Upper lobe of left lung (tissue), 6 donors: ENCODE data around the gene PPP1R9A. TPM values are rescaled to one million over a fixed set of nuclear protein-coding genes. Genes with fewer than 3 reads are reported as not detected.

Experiments used
- ATAC-seq, 2 donors: fragments of 200-7000 bp; cut with Tn5 transposase; one replicate each; pipeline ENCODE4 v1.9.1; 2022; ENCODE audit warnings: mild to moderate bottlenecking in 2 of 2, moderate library complexity in 2 of 2; ENCODE audit not compliant: low FRiP score in 2 of 2
- DNase-seq, 2 donors: peaks; one replicate each; pipeline ENCODE4 v3.0.0-alpha.2; 2019 to 2020
- H3K27ac ChIP-seq, 4 donors: fragments of 200-600 bp; sonication (generic); one replicate each; pipeline ENCODE4 v1.5.1; 2016 to 2019
- H3K27me3 ChIP-seq, 4 donors: fragments of 200-600 bp; sonication (generic); one replicate each; pipeline ENCODE4 v1.5.1; 2017 to 2019
- H3K36me3 ChIP-seq, 4 donors: fragments of 200-600 bp; sonication (generic); one replicate each; pipeline ENCODE4 v1.5.1; 2016 to 2019
- H3K4me1 ChIP-seq, 4 donors: fragments of 200-600 bp; sonication (generic); one replicate each; pipeline ENCODE4 v1.5.1; 2018 to 2019
- H3K4me3 ChIP-seq, 4 donors: fragments of 200-600 bp; sonication (generic); one replicate each; pipeline ENCODE4 v1.5.1; 2017 to 2019; ENCODE audit warnings: mild to moderate bottlenecking in 2 of 4, moderate library complexity in 1 of 4
- H3K9me3 ChIP-seq, 4 donors: fragments of 200-600 bp; sonication (generic); one replicate each; pipeline ENCODE4 v1.5.1; 2018 to 2019
- EP300 ChIP-seq, 4 donors: sonication (generic); formaldehyde crosslinking; IDR thresholded peaks; one replicate each; pipeline ENCODE4 v1.5.1; 2017; ENCODE audit warnings: antibody characterized with exemption in 4 of 4, control low read depth in 2 of 4
- POLR2A ChIP-seq, 4 donors: fragments of 450-650 bp; IDR thresholded peaks; one replicate each; pipeline ENCODE4 v1.5.1; 2016 to 2017; ENCODE audit warnings: antibody characterized with exemption in 4 of 4, mild to moderate bottlenecking in 2 of 4
- POLR2AphosphoS5 ChIP-seq, 2 donors: sonication (generic); formaldehyde crosslinking; IDR thresholded peaks; one replicate each; pipeline ENCODE4 v1.5.1; 2017; ENCODE audit warnings: antibody characterized with exemption in 2 of 2
- WGBS, 2 donors: methylation state at CpG; one replicate each; pipeline ENCODE4 v1.1.5; 2017 to 2018; 5-methylcytosine and 5-hydroxymethylcytosine counted together
- total RNA-seq, 6 donors: library from RNA; depleted of rRNA in 4 of 6; stranded (reverse); fragments of >200 nt in 4 of 6; gene quantifications; one replicate each; pipeline versions ENCODE4 v1.1.0 to v1.2.1, GENCODE V29; 2016 to 2021
- TF ChIP-seq, protein P1 (sequence below), 6 experiments: fragments of 450-650 bp in 4 of 6; fragments of 200-600 bp in 2 of 6; sonication (generic) in 2 of 6; IDR thresholded peaks; one replicate each; pipeline ENCODE4 v1.5.1; 2016 to 2019; ENCODE audit warnings: antibody characterized with exemption in 6 of 6
- donor health status: DM: no; HTN: no; CAD: no; lungs with moderate emphysema.
- donor health status: DM: no; HTN: yes; CAD: no; lungs with severe emphysema.

Gene PPP1R9A
- total RNA-seq, 6 donors from 2014 or later, result 16.9 to 41.9 (median 26.2) TPM

DNA sequence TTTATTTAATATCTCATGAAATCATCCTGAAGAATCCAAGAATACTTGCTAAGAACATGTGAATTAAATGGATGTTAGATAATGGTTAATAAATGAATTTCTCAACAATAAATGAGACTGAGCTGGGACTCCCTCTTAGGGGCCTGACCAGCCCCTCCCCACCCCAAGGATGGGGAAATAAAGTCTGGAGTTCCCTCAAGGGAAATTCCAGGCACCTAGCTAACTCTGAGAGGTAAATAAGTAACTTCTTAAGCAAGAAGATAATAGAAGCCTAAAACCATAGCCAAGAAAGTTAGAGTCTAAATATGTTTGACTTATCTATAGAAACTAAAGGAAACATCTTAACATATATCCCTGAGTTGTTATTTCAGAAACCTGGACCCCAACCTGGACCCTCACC lies 32.2 kb upstream of the PPP1R9A start:
- no peak for DNase-seq

DNA sequence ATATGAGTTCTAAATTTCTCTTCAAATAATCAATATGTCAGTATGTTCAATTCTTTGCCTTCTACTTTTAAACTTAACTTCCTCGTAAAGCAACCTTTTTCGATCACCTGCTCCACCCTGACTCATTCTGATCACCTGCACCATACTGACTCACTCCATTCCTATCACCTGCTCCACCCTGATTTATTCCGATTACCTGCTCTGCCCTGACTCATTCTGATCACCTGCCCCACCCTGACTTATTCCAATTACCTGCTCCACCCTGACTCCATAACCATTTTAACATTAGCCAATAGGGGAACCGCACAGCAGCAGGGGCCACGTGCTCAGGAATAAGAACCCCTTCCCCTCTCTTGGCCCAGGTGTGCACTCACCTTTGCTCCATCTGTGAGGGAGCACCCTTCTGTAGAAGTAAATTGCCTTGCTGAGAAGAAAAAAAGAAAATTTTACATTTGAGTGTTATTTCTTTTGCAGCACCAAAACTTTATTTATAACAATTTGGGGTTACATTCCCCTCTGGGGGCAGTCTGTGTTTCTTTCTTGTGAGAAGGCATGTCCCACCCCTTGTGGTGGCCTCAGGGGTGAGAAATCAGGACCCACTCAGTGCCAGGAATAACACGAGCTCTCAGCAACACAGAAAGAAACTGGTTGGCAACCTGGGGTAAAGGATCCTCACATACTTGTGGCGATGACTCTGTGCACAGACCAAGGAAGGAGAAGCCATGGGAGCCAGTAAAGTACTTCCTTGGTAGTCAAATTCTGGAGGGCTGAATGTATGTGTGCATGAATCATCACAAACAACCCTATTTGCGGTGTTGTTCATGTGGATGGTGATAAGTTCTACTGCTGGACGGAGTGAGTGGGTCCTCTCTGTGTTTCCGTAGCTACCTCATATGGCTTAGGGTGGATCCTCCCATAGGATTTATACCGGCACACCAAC lies 29.4 kb upstream of the PPP1R9A start:
- ATAC-seq (no peak), DNase-seq (no peak)
- WGBS, 2 donors, result 83 to 90% methylated on average over 11 of the region's 11 CpGs
- H3K36me3 ChIP-seq, result no peaks in the 10 kb centered on the region
- H3K27ac ChIP-seq, result no peak overlapping the region
- H3K27me3 ChIP-seq, result no peaks in the 10 kb centered on the region
- H3K4me1 ChIP-seq, result no peaks in the 10 kb centered on the region
- H3K9me3 ChIP-seq, result peaks cover 0 to 9% (median 4%) of the 10 kb centered on the region in 4 donors
- TF ChIP-seq POLR2AphosphoS5 (IDR thresholded peaks at IDR 0.05), result no peak
- TF ChIP-seq EP300 (IDR thresholded peaks at IDR 0.05), result no peak
- TF ChIP-seq, protein P1, sequence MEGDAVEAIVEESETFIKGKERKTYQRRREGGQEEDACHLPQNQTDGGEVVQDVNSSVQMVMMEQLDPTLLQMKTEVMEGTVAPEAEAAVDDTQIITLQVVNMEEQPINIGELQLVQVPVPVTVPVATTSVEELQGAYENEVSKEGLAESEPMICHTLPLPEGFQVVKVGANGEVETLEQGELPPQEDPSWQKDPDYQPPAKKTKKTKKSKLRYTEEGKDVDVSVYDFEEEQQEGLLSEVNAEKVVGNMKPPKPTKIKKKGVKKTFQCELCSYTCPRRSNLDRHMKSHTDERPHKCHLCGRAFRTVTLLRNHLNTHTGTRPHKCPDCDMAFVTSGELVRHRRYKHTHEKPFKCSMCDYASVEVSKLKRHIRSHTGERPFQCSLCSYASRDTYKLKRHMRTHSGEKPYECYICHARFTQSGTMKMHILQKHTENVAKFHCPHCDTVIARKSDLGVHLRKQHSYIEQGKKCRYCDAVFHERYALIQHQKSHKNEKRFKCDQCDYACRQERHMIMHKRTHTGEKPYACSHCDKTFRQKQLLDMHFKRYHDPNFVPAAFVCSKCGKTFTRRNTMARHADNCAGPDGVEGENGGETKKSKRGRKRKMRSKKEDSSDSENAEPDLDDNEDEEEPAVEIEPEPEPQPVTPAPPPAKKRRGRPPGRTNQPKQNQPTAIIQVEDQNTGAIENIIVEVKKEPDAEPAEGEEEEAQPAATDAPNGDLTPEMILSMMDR (IDR thresholded peaks at IDR 0.05), result no peak
- TF ChIP-seq POLR2A (IDR thresholded peaks at IDR 0.05), result no peak
- H3K4me3 ChIP-seq, result no peak overlapping the region

More for the DNA sequence above, 32.2 kb upstream of the PPP1R9A start:
- TF ChIP-seq POLR2A (IDR thresholded peaks at IDR 0.05) (no peak), POLR2AphosphoS5 (IDR thresholded peaks at IDR 0.05) (no peak), EP300 (IDR thresholded peaks at IDR 0.05) (no peak)
- TF ChIP-seq, protein P1 (IDR thresholded peaks at IDR 0.05), result no peak
- H3K27me3 ChIP-seq, result no peaks in the 10 kb centered on the region
- H3K9me3 ChIP-seq, result peaks cover 0 to 9% (median 4%) of the 10 kb centered on the region in 4 donors
- ATAC-seq, result no peak
- no peak overlapping the region for H3K4me3 ChIP-seq
- H3K36me3 ChIP-seq, result no peaks in the 10 kb centered on the region
- H3K4me1 ChIP-seq, result no peaks in the 10 kb centered on the region
- H3K27ac ChIP-seq, result no peak overlapping the region

DNA sequence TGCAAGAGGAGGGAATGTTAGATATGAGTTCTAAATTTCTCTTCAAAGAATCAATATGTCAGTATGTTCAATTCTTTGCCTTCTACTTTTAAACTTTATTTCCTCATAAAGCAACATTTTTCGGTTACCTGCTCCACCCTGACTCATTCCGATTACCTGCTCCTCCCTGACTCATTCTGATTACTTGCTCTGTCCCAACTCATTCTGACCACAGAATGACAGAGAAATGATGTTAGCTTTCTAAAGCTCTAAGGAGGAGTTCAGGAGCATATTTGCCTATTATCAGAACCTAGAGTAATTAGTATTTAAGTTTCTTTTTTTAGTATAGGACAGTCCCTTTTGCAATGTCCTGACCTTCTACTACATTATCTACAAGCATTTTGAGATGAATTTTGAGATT lies 24.5 kb upstream of the PPP1R9A start:
- no peak overlapping the region for H3K4me3 ChIP-seq
- no peaks in the 10 kb centered on the region for H3K4me1 ChIP-seq
- WGBS, 2 donors, result 44 to 71% methylated on average over 2 of the region's 2 CpGs
- TF ChIP-seq EP300 (IDR thresholded peaks at IDR 0.05) (no peak), POLR2AphosphoS5 (IDR thresholded peaks at IDR 0.05) (no peak), POLR2A (IDR thresholded peaks at IDR 0.05) (no peak)
- TF ChIP-seq, protein P1 (IDR thresholded peaks at IDR 0.05), result no peak
- H3K27ac ChIP-seq, result no peak overlapping the region
- no peaks in the 10 kb centered on the region for H3K27me3 ChIP-seq
- DNase-seq (no peak), ATAC-seq (no peak)
- no peaks in the 10 kb centered on the region for H3K36me3 ChIP-seq
- H3K9me3 ChIP-seq, result peaks cover 0 to 8% (median 3%) of the 10 kb centered on the region in 4 donors

DNA sequence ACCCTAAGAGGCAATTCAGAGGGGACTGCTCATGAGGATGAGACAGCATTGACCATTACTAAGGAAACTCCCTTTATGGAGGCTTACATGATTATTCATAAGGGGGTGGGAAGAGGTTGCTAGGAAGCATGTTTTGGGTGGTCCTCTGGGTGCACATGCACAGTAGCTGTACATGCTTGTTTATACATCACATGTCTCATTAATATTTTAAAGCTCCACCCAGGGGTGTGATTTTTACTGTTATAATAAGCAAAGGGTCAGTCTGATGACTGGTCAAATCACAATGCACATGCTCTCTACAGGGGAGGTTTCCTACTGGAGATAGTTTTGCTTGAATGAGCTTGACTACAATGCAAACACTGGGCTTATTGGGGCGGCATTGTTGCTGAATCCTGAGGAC lies 23.8 kb upstream of the PPP1R9A start:
- no peaks in the 10 kb centered on the region for H3K27me3 ChIP-seq
- no peak for ATAC-seq
- H3K27ac ChIP-seq, result no peak overlapping the region
- H3K4me1 ChIP-seq, result peaks cover 0 to 5% (median 2%) of the 10 kb centered on the region in 4 donors
- TF ChIP-seq POLR2AphosphoS5 (IDR thresholded peaks at IDR 0.05), result no peak
- TF ChIP-seq, protein P1 (IDR thresholded peaks at IDR 0.05), result no peak
- no peak for TF ChIP-seq EP300 (IDR thresholded peaks at IDR 0.05)
- TF ChIP-seq POLR2A (IDR thresholded peaks at IDR 0.05), result no peak
- no peak for DNase-seq
- 81 to 90% methylated on average over 1 of the region's 1 CpG for WGBS, 2 donors
- H3K36me3 ChIP-seq, result no peaks in the 10 kb centered on the region
- H3K9me3 ChIP-seq, result peaks cover 0 to under 1% (median 0%) of the 10 kb centered on the region in 4 donors
- no peak overlapping the region for H3K4me3 ChIP-seq
